Heart left ventricle (tissue), 13 donors: ENCODE results near the gene SNX1.

Experiments used
- POLR2A ChIP-seq, 2 donors: fragments of 450-650 bp; IDR thresholded peaks; one replicate each; pipeline ENCODE4 v1.6.1; 2017; ENCODE audit warnings: antibody characterized with exemption in 2 of 2, mild to moderate bottlenecking in 2 of 2, moderate library complexity in 2 of 2
- TF ChIP-seq, protein P1 (sequence below), 12 donors: fragments of 200-600 bp; sonication (generic) in 4 of 12; IDR thresholded peaks; one replicate each; pipeline versions ENCODE4 v1.5.0 to v1.8.0; 2018 to 2022; ENCODE audit warnings: antibody characterized with exemption in 12 of 12, mild to moderate bottlenecking in 5 of 12
- donor health status: ischemic (EF 13 %, LVEDD 7.1; RV severe dilation, severe dysfunction).
- donor health status: DM: no; HTN: yes; CAD: no.
- donor health status: DM: no; HTN: no; CAD: no.
- donor health status: ischemic (EF 25% LVEDD 6.9; RV normal size, moderate dysfunction).
- donor health status: ischemic (EF 25% LVEDD 5.7; RV mildly dilated, moderate dysfunction).
- donor health status: ischemic (EF 35%, LVEDD 5.7; RV mildly dilated, moderate dysfunction).
- donor health status: nonischemic (EF 11% LVEDD 7.7; RV severe dilation, severe dysfunction).
- donor health status: DM: yes; HTN: yes; CAD: no.
- donor health status: PGD.
- donor health status: ischemic (EF 29% LVEDD 5.4; RV normal size, mild dysfunction).
- donor health status: nonischemic (EF 23%, LVEDD 6.1; RV moderate dilation, normal function).

- TF ChIP-seq, protein P1, sequence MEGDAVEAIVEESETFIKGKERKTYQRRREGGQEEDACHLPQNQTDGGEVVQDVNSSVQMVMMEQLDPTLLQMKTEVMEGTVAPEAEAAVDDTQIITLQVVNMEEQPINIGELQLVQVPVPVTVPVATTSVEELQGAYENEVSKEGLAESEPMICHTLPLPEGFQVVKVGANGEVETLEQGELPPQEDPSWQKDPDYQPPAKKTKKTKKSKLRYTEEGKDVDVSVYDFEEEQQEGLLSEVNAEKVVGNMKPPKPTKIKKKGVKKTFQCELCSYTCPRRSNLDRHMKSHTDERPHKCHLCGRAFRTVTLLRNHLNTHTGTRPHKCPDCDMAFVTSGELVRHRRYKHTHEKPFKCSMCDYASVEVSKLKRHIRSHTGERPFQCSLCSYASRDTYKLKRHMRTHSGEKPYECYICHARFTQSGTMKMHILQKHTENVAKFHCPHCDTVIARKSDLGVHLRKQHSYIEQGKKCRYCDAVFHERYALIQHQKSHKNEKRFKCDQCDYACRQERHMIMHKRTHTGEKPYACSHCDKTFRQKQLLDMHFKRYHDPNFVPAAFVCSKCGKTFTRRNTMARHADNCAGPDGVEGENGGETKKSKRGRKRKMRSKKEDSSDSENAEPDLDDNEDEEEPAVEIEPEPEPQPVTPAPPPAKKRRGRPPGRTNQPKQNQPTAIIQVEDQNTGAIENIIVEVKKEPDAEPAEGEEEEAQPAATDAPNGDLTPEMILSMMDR (IDR thresholded peaks at IDR 0.05): peak in 1 of 12 donors; percentile 19
- TF ChIP-seq POLR2A (IDR thresholded peaks at IDR 0.05): no peak
Observed at GRCh38 chr15:64092864-64093626, 2.7 kb upstream of the SNX1 start.
